HG02870 (cell line): ENCODE data around the gene RAB44.

Experiments
- ATAC-seq: cut with Tn5 transposase; IDR thresholded peaks from one replicate; pipeline ENCODE4 v1.9.1; 2021; ENCODE audit warnings: mild to moderate bottlenecking, moderate library complexity; ENCODE audit not compliant: unreplicated experiment

Gene RAB44

GRCh38 chr6:36685926-36686667 is 11.5 kb upstream of the RAB44 start:
- ATAC-seq = no peak

GRCh38 chr6:36686668-36687513 is 10.7 kb upstream of the RAB44 start:
- no peak for ATAC-seq

GRCh38 chr6:36688063-36688738 is 9.4 kb upstream of the RAB44 start:
- ATAC-seq = no peak

- no peak for ATAC-seq
Observed at GRCh38 chr6:36688739-36689075, 8.9 kb upstream of the RAB44 start.

DNA sequence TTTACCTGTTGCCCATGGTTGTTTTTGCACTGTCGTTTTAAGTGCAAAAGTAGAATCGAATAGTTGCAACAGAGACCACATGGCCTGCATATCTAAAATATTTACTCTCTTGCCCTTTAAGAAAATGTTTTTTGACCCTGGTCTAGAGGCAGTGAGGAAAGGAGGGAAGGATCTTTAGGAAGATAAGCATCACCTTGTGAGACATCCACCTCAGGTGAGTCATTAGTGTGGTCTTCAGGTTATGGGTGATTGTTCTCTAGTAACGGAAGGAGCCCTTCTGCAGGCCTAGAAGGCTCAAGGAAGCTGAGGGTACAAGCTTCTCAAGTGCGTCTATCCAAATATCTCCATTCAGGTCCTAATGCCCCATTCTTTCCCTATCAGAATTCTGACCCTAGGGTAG is 6.6 kb upstream of the RAB44 start:
- ATAC-seq = no peak

- no peak for ATAC-seq
Observed at GRCh38 chr6:36691612-36692011, 6.0 kb upstream of the RAB44 start.

GRCh38 chr6:36692220-36692619 is 5.4 kb upstream of the RAB44 start:
- ATAC-seq = no peak

DNA sequence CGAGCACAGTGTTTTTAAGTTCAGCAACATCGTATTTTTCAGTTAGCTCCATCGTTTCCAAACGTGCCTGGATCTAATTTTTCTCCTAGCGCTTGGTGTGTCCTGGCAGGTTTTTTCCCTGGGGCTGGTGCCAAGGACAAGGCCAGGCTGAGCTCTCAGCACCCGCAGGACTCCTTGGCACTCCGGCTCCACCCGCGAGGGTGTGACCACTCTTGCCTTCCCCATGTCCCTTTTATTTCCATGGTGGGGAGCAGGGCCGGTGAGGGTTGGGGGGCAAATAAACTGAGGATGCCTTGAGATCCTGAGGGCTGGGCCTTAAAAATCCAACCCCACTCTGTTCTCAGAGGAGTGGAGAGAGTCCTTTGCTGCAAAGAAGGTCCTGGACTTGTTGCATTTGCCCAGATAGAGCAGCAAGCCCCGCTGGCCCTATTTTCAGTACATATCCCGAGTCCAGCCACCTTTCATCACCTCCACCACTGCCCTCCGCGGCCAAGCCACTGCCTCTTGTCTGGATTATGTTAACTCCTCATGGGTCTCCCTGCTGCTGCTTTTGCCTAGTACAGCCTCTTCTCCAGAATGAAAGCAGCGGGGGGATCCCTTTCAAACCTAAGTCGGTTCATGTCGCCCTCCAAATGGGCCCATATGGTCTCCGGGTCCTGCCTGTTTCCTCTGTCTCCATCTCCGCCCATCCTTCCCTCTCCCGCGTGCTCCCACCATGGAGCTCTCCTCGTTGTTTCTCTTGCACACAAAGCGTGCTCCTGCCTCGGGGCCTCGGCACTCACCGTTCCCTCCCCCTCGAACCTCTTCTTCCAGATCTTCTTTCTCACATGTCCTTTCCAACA is 4.5 kb upstream of the RAB44 start:
- no peak for ATAC-seq

DNA sequence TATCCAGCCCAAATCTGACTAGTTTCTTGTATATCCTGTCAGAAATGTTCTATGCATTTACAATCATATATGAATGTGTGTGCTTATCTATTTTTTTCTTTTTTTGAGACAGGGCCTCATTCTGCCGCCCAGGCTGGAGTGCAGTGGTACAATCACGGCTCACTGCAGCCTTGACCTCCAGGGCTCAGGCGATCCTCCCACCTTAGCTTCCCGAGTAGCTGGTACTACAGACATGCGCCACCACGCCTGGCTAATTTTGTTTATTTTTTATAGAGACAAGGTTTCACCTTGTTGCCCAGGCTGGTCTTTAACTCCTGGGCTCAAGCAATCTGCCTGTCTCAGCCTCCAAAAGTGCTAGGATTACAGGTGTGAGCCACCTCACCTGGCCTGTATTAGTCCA is 3.0 kb upstream of the RAB44 start:
- no peak for ATAC-seq

DNA sequence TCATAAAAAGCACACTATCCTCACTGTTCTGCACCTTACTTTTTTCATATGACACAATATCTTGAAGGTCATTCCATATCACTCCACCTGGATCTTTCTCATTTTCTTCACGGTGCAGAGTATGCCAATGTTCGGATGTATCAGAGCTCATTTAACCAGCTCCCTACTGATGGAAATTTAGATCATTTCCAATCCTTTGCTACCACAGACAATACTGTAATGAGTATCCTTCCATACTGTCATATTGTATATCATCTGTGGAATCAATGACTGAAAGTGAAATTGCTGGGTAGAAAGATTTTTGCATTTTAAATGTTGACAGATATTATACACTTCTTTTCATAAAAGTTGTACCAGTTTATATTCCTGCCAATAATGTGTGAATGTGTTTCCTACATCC is 2.2 kb upstream of the RAB44 start:
- no peak for ATAC-seq

- no peak for ATAC-seq
Observed at GRCh38 chr6:36698196-36698595, 570 bp downstream of the RAB44 start.

GRCh38 chr6:36698871-36699271 is 1.2 kb downstream of the RAB44 start:
- no peak for ATAC-seq

GRCh38 chr6:36699348-36699747 is 1.7 kb downstream of the RAB44 start:
- no peak for ATAC-seq

- no peak for ATAC-seq
Observed at GRCh38 chr6:36700071-36700812, 2.6 kb downstream of the RAB44 start.

GRCh38 chr6:36700831-36701230 is 3.2 kb downstream of the RAB44 start:
- no peak for ATAC-seq

DNA sequence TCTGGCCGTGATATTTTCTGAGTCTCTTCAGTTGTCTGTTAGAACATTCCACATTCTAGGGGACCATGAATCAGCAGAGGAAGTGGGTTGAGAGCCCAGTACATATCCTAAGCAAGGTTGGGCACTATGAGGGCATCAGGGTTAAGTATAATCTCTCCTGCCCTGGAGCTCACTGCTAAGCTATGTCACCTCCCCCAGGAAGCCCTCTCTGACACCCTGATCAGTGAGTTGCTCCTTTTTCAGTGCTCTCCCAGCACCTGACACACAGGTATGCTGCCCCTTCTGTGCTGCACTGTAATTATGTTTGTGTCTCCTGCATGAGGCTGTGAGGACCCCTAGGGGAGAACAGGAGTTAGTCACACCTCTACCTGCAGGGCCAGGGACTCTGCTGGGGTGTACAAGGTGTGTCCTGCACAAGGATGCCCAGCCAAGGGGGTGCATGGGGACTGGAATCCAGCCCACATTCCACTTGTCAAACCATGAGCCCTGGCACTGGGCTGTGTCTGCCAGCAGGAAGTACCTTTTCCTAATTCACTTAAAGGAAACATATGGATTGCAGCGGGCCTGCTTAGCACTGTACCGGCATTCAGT is 3.9 kb downstream of the RAB44 start:
- no peak for ATAC-seq

DNA sequence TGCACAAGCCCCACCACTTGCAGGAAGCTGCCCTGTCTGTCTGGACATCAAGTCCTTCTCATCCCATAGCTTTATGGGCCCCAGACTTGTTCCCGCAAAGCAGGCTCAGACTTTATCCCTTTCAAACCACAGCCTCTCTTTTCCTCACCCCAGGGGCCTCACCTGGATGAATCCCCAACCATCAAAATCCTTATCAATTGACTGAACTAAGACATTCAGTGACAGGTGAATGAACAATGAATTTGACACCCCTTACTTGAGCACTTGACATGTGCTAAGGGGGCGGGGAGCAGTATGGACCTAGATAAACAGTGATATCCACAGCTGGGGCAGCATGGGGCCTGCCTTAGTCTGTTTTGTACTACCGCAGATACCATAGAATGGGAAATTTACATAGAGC is 5.0 kb downstream of the RAB44 start:
- no peak for ATAC-seq

- ATAC-seq = no peak
Observed at GRCh38 chr6:36703081-36703606, 5.5 kb downstream of the RAB44 start.

DNA sequence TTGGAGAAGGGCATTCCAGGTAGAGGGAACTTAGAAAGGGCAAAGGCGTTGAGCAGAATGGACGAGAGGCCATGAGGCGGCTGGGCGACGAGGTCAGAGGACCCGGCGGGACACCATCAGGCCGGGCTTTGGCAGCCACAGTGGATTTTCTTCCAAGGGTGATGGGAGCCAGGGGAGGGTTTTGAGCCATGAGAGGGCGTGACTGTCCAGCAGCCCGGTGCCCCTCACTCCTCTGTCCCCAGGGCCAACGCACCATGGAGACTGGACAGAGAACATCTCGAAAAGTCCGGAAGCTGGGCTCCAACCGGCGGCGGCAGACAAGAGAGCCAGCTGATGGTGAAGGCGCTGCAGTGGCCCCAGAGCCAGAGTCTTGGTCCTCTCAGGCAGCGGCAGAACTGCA is 6.4 kb downstream of the RAB44 start:
- no peak for ATAC-seq
